Adrenal gland (tissue), 12 donors: ENCODE results near the gene ZNF516. TPM values are rescaled to one million over a fixed set of nuclear protein-coding genes. Genes with fewer than 3 reads are reported as not detected.

Source experiments
- DNase-seq, 7 donors: peaks; one replicate each; pipeline ENCODE4 v3.0.0-alpha.2; 2019 to 2020
- H3K27ac ChIP-seq, 5 donors: fragments of 200-600 bp; sonication (generic) in 4 of 5; 1 replicate in 3 of 5; 2 replicates in 2 of 5; pipeline versions ENCODE4 v1.5.1 to v1.8.0; 2016 to 2020; ENCODE audit warnings: mild to moderate bottlenecking in 1 of 5
- H3K27me3 ChIP-seq: fragments of 200-600 bp; 2 replicates; pipeline ENCODE4 v1.8.0; 2021
- H3K36me3 ChIP-seq, 2 donors: fragments of 200-600 bp; replicated peaks in 1 of 2; 1 replicate in 1 of 2; 2 replicates in 1 of 2; pipeline versions ENCODE4 v1.5.1 to v1.8.0; 2018 to 2022
- H3K4me1 ChIP-seq, 2 donors: fragments of 200-600 bp; replicated peaks in 1 of 2; 1 replicate in 1 of 2; 2 replicates in 1 of 2; pipeline versions ENCODE4 v1.5.1 to v1.8.0; 2018 to 2021
- H3K4me3 ChIP-seq, 4 donors: fragments of 200-600 bp; sonication (generic) in 3 of 4; one replicate each; pipeline ENCODE4 v1.5.1; 2016 to 2018
- H3K9me3 ChIP-seq, 3 donors: fragments of 200-600 bp; sonication (generic) in 1 of 3; replicated peaks in 1 of 3; 1 replicate in 2 of 3; 2 replicates in 1 of 3; pipeline versions ENCODE4 v1.5.1 to v1.8.0; 2016 to 2021
- CTCF ChIP-seq, 6 experiments: fragments of 450-650 bp in 4 of 6; fragments of 200-600 bp in 2 of 6; sonication (generic) in 1 of 6; IDR thresholded peaks; 1 replicate in 5 of 6; 2 replicates in 1 of 6; pipeline versions ENCODE4 v1.5.1 to v1.8.0; 2016 to 2021; ENCODE audit warnings: antibody characterized with exemption in 6 of 6, mild to moderate bottlenecking in 2 of 6, moderate library complexity in 1 of 6
- POLR2A ChIP-seq, 2 donors: fragments of 450-650 bp; IDR thresholded peaks; one replicate each; pipeline ENCODE4 v1.6.1; 2017; ENCODE audit warnings: antibody characterized with exemption in 2 of 2, mild to moderate bottlenecking in 2 of 2, moderate library complexity in 1 of 2
- WGBS, 4 donors: extraction: QIAGEN DNeasy Blood & Tissue Kit in 2 of 4; methylation state at CpG; one replicate each; pipeline versions ENCODE4 v1.1.5 to v1.1.7; 2013 to 2017; 5-methylcytosine and 5-hydroxymethylcytosine counted together
- intact Hi-C, 2 donors: fragments of 100-400 bp; cut with DNase I; formaldehyde crosslinking; loops; one replicate each; pipeline versions ENCODE4 v1.14.1 to v1.15.0; 2022 to 2023
- polyA plus RNA-seq, 3 donors: library from polyadenylated mRNA; stranded (reverse); fragments of 200-250 nt in 2 of 3; fragments of 350-450 nt in 1 of 3; fragmentation: Illumina TruSeq in 1 of 3; extraction: RNeasy Lipid Tissue Mini Kit (QIAGEN cat#74804) in 1 of 3; gene quantifications; one replicate each; pipeline ENCODE4 v1.2.3, GENCODE V29; 2013 to 2014
- total RNA-seq, 9 donors: library from RNA; depleted of rRNA in 4 of 9; stranded (reverse); fragments of >200 nt in 4 of 9; fragments of 120-200 nt in 1 of 9; fragmentation: NEBNext Ultra II Directional in 1 of 9; extraction: Animal tissue kit (Norgen Biotek cat#: 25700) in 1 of 9; gene quantifications; one replicate each; pipeline versions ENCODE4 v1.1.0 to v1.2.4, GENCODE V29; 2013 to 2023
- donor health status: healthy with polysubstance abuse.
- donor health status: Bipolar disorder and iron deficiency.
- donor health status: DM: yes; HTN: yes; CAD: no.
- donor health status: DM: no; HTN: no; CAD: no.
- donor health status: DM: no; HTN: no; CAD: no.
- donor health status: DM: yes; HTN: yes; CAD: no.

The ZNF516 gene
- total and polyA plus RNA-seq, 12 donors: 8.6 to 60.1 (median 31.0) TPM

GRCh38 chr18:76445741-76446232 lies 49.3 kb downstream of the ZNF516 start:
- Histone ChIP-seq H3K27me3 (no peaks in the 10 kb centered on the region), H3K36me3 (peaks cover 0 to 17% of the 10 kb centered on the region in 2 donors), H3K9me3 (no peaks in the 10 kb centered on the region), H3K27ac (peak overlapping the region in 4 of 5 donors; percentile 12 to 73 (median 54)), H3K4me1 (peaks cover 33 to 58% of the 10 kb centered on the region in 2 donors), H3K4me3 (no peak overlapping the region)
- WGBS, 4 donors: 39 to 44% (median 42%) methylated on average over 7 to 11 of the region's 11 CpGs
- DNase-seq: peak in 6 of 7 donors; percentile 42 to 73 (median 52)
- intact Hi-C loops: no loop called here
- no peak for TF ChIP-seq CTCF (IDR thresholded peaks at IDR 0.05)
- TF ChIP-seq POLR2A (IDR thresholded peaks at IDR 0.05): peak in 1 of 2 donors; percentile 23

- Histone ChIP-seq H3K4me3 (no peak overlapping the region), H3K27ac (peak overlapping the region in 4 of 5 donors; percentile 12 to 73 (median 54)), H3K36me3 (peaks cover 0 to 21% of the 10 kb centered on the region in 2 donors), H3K4me1 (peaks cover 31 to 58% of the 10 kb centered on the region in 2 donors), H3K9me3 (no peaks in the 10 kb centered on the region), H3K27me3 (no peaks in the 10 kb centered on the region)
- WGBS, 4 donors: 29 to 38% (median 34%) methylated on average over 3 of the region's 3 CpGs
- DNase-seq: peak in 3 of 7 donors; percentile 22 to 53 (median 51)
- TF ChIP-seq POLR2A (IDR thresholded peaks at IDR 0.05) (no peak), CTCF (IDR thresholded peaks at IDR 0.05) (no peak)
- intact Hi-C loops: no loop called here
These were observed 49.8 kb downstream of the ZNF516 start for GRCh38 chr18:76445275-76445674.

- TF ChIP-seq CTCF (IDR thresholded peaks at IDR 0.05): no peak
- no peak for TF ChIP-seq POLR2A (IDR thresholded peaks at IDR 0.05)
- Histone ChIP-seq H3K4me1 (peaks cover 29 to 52% of the 10 kb centered on the region in 2 donors), H3K27me3 (no peaks in the 10 kb centered on the region), H3K36me3 (peaks cover 0 to 25% of the 10 kb centered on the region in 2 donors), H3K27ac (peak overlapping the region in 1 of 5 donors; percentile 21), H3K4me3 (no peak overlapping the region), H3K9me3 (no peaks in the 10 kb centered on the region)
- peak in 2 of 7 donors; percentile 19 to 47 for DNase-seq
- 78 to 83% (median 79%) methylated on average over 10 to 13 of the region's 13 CpGs for WGBS, 4 donors
- intact Hi-C loops: no loop called here
These were observed 50.5 kb downstream of the ZNF516 start for GRCh38 chr18:76444446-76445105.

GRCh38 chr18:76443519-76444445 lies 51.3 kb downstream of the ZNF516 start:
- intact Hi-C loops: no loop called here
- WGBS, 4 donors: 70 to 78% (median 76%) methylated on average over 15 to 18 of the region's 18 CpGs
- TF ChIP-seq CTCF (IDR thresholded peaks at IDR 0.05): no peak
- no peak for TF ChIP-seq POLR2A (IDR thresholded peaks at IDR 0.05)
- H3K9me3 ChIP-seq: no peaks in the 10 kb centered on the region
- no peak overlapping the region for H3K4me3 ChIP-seq
- H3K36me3 ChIP-seq: peaks cover 0 to 25% of the 10 kb centered on the region in 2 donors
- no peaks in the 10 kb centered on the region for H3K27me3 ChIP-seq
- H3K4me1 ChIP-seq: peaks cover 25 to 49% of the 10 kb centered on the region in 2 donors
- peak overlapping the region in 2 of 5 donors; percentile 21 to 41 for H3K27ac ChIP-seq
- peak in 2 of 7 donors; percentile 24 to 45 for DNase-seq
